HL-60/S4 treated with retinoic acid at 250 ng/mL for 4 days and 3 days (cell line): ENCODE results near the gene MYMX.
"Not testable (repeated sequence)": the region's sequence is repeated elsewhere in the genome, so short reads cannot be mapped to it uniquely, and the experiment has no call there.

Source experiments
- in situ Hi-C: fragments of 300-500 bp; cut with MboI; formaldehyde crosslinking; loops from 2 replicates; pipeline ENCODE4 v1.7.0; 2022; ENCODE audit warnings: low sequenced_read_pairs

Gene MYMX

DNA sequence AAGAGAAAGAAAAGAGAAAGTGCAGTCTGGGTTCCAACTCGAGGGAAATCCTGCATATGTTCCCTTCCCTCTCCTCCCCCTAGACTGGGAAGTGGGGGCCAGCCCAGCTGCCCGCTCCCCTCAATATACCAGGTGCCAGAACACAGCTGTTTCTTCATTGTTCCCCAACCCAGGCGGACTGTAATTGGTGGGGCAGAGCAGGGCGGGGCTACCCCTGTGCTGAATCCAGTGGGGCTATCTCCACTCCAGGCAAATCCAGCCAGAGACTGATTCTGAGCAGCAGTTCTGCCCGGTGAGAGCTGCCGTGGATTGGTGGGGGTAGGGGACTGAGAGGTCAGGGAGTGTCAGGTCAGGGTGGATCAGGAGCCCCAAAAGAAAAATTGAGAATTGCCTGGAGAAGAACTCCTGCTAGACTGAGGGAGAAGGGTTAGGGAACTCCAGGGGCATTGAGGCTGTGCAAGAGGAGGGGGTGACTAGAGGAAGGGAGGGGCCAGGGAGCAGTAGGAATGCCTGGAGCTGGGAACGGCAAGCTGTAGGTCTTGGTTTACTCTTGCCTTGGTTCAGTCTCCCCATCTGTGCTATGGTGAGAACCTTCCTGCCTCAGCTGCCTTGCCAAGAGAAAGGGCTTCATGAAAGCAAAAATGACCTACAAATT lies at the start of gene MYMX:
TSS of gene MYMX (plus strand) at position 250 of the 655 bp plus-strand sequence. CDS start 546 bp downstream, outside the sequence.
- in situ Hi-C loops, result no loop called here

- in situ Hi-C loops, result no loop called here
Observed at GRCh38 chr6:44167567-44167966, 49.2 kb upstream of the MYMX start.

- in situ Hi-C loops, result no loop called here
Observed at GRCh38 chr6:44169154-44169553, 47.6 kb upstream of the MYMX start.

- in situ Hi-C loops, result no loop called here
Observed at GRCh38 chr6:44169886-44170570, 46.7 kb upstream of the MYMX start.

DNA sequence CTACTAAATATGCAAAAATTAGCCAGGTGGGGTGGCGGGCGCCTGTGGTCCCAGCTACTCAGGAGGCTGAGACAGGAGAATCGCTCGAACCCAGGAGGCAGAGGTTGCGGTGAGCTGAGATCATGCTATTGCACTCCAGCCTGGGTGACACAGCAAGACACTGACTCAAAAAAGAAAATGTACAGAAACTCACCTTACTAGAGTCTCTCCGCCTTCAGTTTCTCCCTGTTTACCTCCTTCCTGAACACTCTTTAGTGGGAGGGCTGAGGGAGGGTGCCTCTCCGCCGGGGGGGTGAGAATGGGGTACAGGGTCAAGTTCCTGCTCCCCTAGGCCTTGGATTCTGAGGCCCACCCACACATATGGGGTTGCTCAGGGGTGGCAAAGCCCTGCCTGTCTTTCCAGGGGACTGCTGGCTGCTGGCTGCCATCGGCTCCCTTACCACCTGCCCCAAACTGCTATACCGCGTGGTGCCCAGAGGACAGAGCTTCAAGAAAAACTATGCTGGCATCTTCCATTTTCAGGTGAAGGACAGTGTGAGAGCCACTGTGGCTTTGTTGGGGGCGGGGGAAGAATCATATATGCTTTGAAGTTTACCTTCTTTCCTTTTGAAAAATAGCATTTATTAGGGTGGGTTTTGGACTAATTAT lies 44.7 kb upstream of the MYMX start:
- in situ Hi-C loops, result no loop called here

GRCh38 chr6:44172731-44173500 lies 43.8 kb upstream of the MYMX start:
- in situ Hi-C loops, result no loop called here

DNA sequence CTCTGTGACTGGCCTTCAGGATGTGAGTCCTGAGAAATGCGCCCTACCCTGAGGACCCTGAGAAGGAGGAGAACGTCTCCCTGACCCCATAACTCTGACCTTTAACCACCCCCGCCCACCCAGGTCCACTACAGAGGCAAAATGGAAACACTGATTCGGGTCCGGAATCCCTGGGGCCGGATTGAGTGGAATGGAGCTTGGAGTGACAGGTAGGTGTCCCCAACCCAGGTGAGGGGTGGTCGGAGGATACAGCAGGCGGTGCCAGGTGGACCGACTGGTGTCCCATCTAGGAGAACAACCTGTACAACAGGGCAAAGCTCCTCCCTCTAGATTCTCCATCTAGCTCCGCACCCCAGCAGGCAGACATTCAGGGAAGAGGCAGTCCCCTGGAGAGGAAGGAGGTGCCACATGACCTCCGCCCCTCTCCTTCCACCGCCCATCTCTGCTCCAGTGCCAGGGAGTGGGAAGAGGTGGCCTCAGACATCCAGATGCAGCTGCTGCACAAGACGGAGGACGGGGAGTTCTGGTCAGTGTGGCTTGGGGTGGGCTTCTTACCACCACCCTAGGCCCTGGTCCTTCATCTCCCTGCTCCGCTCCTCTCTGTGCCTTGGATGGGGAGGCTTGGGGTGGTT lies 40.5 kb upstream of the MYMX start:
- in situ Hi-C loops, result no loop called here

- in situ Hi-C loops, result no loop called here
Observed at GRCh38 chr6:44176762-44177509, 39.8 kb upstream of the MYMX start.

DNA sequence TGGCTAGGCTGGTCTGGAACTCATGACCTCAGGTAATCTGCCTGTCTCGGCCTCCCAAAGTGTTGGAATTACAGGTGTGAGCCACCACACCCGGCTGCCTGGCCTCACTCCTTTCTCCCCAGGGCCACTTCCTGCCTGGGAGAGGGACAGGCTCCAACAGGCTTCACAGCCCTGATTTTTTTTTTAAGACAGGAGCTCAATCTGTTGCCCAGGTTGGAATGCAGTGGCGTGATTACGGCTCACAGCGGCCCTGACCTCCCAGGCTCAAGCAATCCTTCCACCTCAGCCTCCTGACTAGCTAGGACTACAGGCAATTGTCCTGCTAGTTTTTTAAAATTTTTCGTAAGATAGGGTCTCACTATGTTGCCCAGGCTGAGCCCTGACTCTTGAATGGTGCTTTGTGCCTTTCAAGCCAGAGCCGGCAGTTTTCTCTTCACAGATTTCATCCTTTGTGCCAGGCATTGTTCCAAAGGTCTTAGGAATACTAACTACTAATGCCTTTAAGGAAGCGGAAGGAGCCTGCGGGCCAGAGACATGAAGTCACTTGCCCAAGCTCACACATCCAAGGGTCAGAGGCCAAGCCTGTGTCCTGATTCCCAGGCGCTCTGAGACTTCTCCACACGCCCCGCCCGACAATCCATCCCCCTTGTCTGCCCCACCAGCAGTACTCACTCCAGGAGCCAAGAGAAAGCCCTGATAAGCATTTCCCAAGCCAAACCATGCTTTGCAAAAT lies 38.9 kb upstream of the MYMX start:
- in situ Hi-C loops, result no loop called here

DNA sequence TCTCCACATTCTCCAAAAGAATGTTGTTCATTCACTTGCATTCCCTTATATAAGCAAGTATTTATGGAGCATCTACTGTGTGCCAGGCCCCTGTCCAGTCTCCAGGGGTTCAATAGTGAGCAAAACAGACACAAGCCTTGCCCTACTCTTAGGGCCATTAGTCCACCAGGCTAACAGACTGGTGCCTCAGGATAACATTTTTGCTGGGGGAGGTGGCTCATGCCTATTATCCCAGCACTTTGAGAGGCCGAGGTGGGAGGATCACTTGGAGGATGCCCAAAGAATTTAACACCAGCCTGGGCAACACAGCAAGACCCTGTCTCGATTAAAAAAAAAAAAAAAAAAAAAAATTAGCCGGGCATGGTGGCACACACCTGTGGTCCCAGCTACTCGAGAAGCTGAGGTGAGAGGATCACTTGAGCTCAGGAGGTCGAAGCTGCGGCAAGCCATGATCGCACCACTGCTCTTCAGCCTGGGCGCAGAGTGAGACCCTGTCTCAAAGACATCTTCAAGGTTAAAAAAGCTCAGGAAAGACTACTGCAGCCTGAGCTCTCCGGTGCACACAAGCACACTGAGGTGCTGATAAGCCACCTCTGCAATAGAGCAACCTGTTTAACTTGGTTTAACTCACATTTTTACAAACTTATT lies 38.2 kb upstream of the MYMX start:
- in situ Hi-C loops, result no loop called here

GRCh38 chr6:44179072-44179536 lies 37.6 kb upstream of the MYMX start:
- in situ Hi-C loops, result no loop called here

DNA sequence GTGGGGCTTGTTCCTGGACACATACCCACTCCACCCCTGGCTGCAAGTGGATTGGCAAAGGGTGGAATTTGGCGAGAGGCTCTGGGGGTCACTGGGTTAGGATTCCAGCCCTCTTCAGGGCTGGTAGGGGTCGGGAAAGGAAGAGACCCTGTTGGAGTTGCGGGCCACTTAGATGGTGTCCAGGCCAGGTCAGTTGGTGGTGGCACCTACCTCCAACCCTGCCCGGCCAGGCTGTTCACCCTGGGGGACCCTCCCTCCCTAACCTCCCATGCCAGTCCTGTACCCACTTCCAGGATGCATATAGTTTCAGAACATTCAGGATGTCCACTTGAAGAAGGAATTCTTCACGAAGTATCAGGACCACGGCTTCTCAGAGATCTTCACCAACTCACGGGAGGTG lies 37.1 kb upstream of the MYMX start:
- in situ Hi-C loops, result no loop called here

DNA sequence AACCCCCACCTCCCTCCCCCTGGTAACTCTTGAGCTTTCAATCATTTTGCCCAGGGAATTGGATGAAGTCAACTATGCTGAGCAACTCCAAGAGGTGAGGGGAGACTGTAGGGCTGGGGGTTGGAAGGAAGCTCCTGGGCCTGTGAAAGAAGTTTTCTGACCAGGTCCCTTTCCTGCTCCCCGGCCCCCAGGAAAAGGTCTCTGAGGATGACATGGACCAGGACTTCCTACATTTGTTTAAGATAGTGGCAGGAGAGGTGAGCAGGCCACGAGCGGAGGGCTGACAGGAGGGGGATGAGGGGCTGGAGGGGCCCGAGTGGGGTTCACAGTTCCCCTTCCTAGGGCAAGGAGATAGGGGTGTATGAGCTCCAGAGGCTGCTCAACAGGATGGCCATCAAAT lies 36.3 kb upstream of the MYMX start:
- in situ Hi-C loops, result no loop called here

GRCh38 chr6:44180886-44181285 lies 35.8 kb upstream of the MYMX start:
- in situ Hi-C loops, result no loop called here

GRCh38 chr6:44181784-44182183 lies 34.9 kb upstream of the MYMX start:
- in situ Hi-C loops, result not testable (repeated sequence)

GRCh38 chr6:44182911-44183390 lies 33.8 kb upstream of the MYMX start:
- in situ Hi-C loops, result no loop called here

DNA sequence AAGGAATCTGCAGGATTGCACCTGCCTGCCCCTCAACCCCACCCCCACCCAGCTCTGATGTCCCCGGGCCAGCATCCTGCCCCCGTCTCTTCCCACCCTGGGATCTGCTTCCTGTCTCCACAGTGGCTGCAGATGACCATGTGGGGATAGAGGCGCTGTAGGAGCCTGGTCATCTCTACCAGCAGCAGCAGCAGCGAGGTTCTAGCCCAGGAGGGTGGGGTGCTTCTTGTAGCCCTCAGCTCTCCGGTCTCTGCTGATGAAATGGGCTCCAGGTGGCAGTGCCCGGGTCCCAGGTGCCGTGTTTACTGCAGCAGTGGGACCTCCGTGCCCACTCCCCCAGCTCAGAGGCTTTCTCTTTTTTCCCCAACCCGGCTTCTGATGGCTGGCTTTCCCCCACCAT lies 32.9 kb upstream of the MYMX start:
- in situ Hi-C loops, result no loop called here

DNA sequence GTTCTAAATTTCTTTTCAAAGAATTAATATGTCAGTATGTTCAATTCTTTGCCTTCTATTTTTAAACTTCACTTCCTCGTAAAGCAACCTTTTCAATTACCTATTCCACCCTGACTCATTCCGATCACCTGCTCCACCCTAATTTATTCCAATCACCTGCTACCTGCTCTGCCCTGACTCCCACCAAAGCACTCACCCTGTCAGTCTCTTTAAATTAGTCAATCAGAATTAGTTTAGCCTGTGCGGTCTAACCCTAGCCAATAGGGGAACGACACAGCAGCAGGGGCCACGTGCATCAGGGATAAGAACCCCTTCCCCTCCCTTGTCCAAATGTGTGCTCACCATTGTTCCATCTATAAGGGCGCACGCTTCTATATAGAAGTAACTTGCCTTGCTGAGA lies 31.4 kb upstream of the MYMX start:
- in situ Hi-C loops, result not testable (repeated sequence)
